Prostate gland (tissue), 2 donors: ENCODE measurements around the gene BAG5.

Experiments used
- CTCF ChIP-seq, 4 experiments: fragments of 200-600 bp in 2 of 4; fragments of 450-650 bp in 2 of 4; sonication (generic) in 2 of 4; IDR thresholded peaks; 1 replicate in 3 of 4; 2 replicates in 1 of 4; pipeline ENCODE4 v1.5.1; 2016 to 2019; ENCODE audit warnings: antibody characterized with exemption in 4 of 4, mild to moderate bottlenecking in 2 of 4, moderate library complexity in 2 of 4
- POLR2A ChIP-seq: fragments of 450-650 bp; IDR thresholded peaks from one replicate; pipeline ENCODE4 v1.6.1; 2016; ENCODE audit warnings: antibody characterized with exemption, mild to moderate bottlenecking
- POLR2AphosphoS5 ChIP-seq: sonication (generic); formaldehyde crosslinking; IDR thresholded peaks from one replicate; pipeline ENCODE4 v1.6.1; 2017; ENCODE audit warnings: antibody characterized with exemption

GRCh38 chr14:103546652-103547454 lies 15.6 kb downstream of the BAG5 start:
- peak; percentile 89 to 96 (median 92) for TF ChIP-seq CTCF (IDR thresholded peaks at IDR 0.05)
- peak; percentile 34 for TF ChIP-seq POLR2AphosphoS5
- TF ChIP-seq POLR2A = no peak
